HAP-1 (cell line): ENCODE measurements around the gene DYRK1A.
A peak's percentile ranks its signal among the peaks of the same experiment; 100 is the strongest.

ENCODE experiments used
- DNase-seq, 2 experiments: peaks; one replicate each; pipeline ENCODE4 v3.0.0-alpha.2; 2016 to 2020; ENCODE audit warnings: low spot score in 2 of 2
- H3K27me3 ChIP-seq: fragments of 250-450 bp; sonication (Bioruptor Pico); 2 replicates; pipeline ENCODE4 v1.5.1; 2020; ENCODE audit warnings: low read depth, mild to moderate bottlenecking, moderate library complexity
- H3K36me3 ChIP-seq: fragments of 250-450 bp; sonication (Bioruptor Pico); replicated peaks from 2 replicates; pipeline ENCODE4 v1.5.1; 2020; ENCODE audit warnings: mild to moderate bottlenecking
- H3K4me1 ChIP-seq: fragments of 250-450 bp; sonication (Bioruptor Pico); 2 replicates; pipeline ENCODE4 v1.5.1; 2020; ENCODE audit warnings: mild to moderate bottlenecking
- H3K4me3 ChIP-seq: fragments of 250-450 bp; sonication (Bioruptor Pico); 2 replicates; pipeline ENCODE4 v1.5.1; 2020; ENCODE audit warnings: mild to moderate bottlenecking, moderate library complexity
- H3K9me3 ChIP-seq: fragments of 250-450 bp; sonication (Bioruptor Pico); 2 replicates; pipeline ENCODE4 v1.5.1; 2020; ENCODE audit warnings: mild to moderate bottlenecking, moderate library complexity
- in situ Hi-C: fragments of 300-500 bp; cut with MboI; formaldehyde crosslinking; loops from 3 replicates; pipeline ENCODE4 v1.14.3; 2020; ENCODE audit warnings: low sequenced_read_pairs, inconsistent platforms, mixed read lengths

Gene DYRK1A

GRCh38 chr21:37489553-37489952 is 123.0 kb downstream of the DYRK1A start:
- Histone ChIP-seq H3K4me3 (no peak overlapping the region), H3K9me3 (no peaks in the 10 kb centered on the region), H3K27me3 (no peaks in the 10 kb centered on the region), H3K4me1 (no peaks in the 10 kb centered on the region), H3K36me3 (peaks cover 16% of the 10 kb centered on the region)
- DNase-seq = no peak
- in situ Hi-C loops = no loop called here

GRCh38 chr21:37490084-37490483 is 123.5 kb downstream of the DYRK1A start:
- in situ Hi-C loops = no loop called here
- H3K4me1 ChIP-seq = no peaks in the 10 kb centered on the region
- no peak for DNase-seq
- no peaks in the 10 kb centered on the region for H3K9me3 ChIP-seq
- H3K36me3 ChIP-seq = peaks cover 16% of the 10 kb centered on the region
- H3K4me3 ChIP-seq = no peak overlapping the region
- H3K27me3 ChIP-seq = no peaks in the 10 kb centered on the region

- no peaks in the 10 kb centered on the region for H3K9me3 ChIP-seq
- H3K27me3 ChIP-seq = no peaks in the 10 kb centered on the region
- in situ Hi-C loops = no loop called here
- no peak for DNase-seq
- H3K4me3 ChIP-seq = no peak overlapping the region
- H3K36me3 ChIP-seq = peaks cover 17% of the 10 kb centered on the region
- peaks cover 24% of the 10 kb centered on the region for H3K4me1 ChIP-seq
These were observed 130.4 kb downstream of the DYRK1A start for GRCh38 chr21:37496972-37497371.

DNA sequence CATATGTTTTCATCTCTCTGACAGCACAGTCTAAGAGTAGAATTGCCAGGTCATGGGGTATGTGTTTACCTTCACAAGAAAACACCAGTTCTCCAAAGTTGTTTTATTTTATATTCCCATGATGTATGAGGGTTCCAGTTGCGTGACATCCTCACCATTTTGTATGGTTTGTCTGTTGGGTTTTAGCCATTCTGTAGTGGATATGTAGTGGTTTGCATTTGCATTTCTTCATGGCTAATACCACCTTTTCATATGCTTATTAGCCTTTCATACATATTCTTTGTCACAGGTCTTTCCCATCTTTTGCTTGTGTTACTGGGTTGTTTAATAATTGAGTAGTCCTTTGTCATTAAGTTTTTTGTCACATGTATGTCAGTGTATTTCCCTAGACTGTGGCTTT is 132.1 kb downstream of the DYRK1A start:
- Histone ChIP-seq H3K9me3 (no peaks in the 10 kb centered on the region), H3K4me1 (peaks cover 24% of the 10 kb centered on the region), H3K27me3 (no peaks in the 10 kb centered on the region), H3K36me3 (peaks cover 19% of the 10 kb centered on the region), H3K4me3 (no peak overlapping the region)
- DNase-seq = peak; percentile 34 to 99
- in situ Hi-C loops = no loop called here

- in situ Hi-C loops = no loop called here
- peaks cover 36% of the 10 kb centered on the region for H3K36me3 ChIP-seq
- no peaks in the 10 kb centered on the region for H3K27me3 ChIP-seq
- no peaks in the 10 kb centered on the region for H3K9me3 ChIP-seq
- no peak overlapping the region for H3K4me3 ChIP-seq
- peaks cover 18% of the 10 kb centered on the region for H3K4me1 ChIP-seq
- no peak for DNase-seq
These were observed 136.4 kb downstream of the DYRK1A start for GRCh38 chr21:37502947-37503346.

DNA sequence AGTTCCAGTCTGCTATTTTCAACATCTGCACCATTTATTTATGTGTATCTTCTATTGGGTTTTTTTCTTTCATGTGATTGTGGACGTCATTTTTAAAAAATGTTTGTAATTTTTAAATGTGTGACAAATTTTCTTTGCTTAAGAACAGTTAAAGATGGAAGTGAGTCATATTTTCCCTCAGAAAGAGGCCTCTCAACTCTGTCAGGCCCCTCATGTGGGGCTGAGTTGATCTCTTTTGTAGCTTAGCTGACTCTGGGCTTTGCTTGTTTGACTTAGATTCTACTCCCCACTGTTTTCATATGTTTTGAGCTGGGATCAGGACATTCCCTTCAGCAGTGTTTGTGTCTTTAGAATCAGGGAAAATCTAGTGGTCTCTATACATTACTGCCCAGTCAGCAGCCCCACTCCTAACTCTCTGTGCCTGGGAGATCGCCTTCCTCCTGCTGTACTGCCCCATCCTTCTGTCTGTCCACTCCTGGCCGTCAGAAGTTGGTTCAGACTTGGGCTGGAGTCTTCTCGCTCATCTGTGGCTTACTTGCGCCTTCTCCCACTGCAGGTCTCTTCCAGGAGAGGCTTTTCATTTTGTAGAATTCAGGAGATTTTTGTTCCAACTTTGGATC is 137.4 kb downstream of the DYRK1A start:
- DNase-seq = no peak
- in situ Hi-C loops = no loop called here
- Histone ChIP-seq H3K27me3 (no peaks in the 10 kb centered on the region), H3K4me3 (no peak overlapping the region), H3K9me3 (no peaks in the 10 kb centered on the region), H3K36me3 (peaks cover 47% of the 10 kb centered on the region), H3K4me1 (peaks cover 11% of the 10 kb centered on the region)

DNA sequence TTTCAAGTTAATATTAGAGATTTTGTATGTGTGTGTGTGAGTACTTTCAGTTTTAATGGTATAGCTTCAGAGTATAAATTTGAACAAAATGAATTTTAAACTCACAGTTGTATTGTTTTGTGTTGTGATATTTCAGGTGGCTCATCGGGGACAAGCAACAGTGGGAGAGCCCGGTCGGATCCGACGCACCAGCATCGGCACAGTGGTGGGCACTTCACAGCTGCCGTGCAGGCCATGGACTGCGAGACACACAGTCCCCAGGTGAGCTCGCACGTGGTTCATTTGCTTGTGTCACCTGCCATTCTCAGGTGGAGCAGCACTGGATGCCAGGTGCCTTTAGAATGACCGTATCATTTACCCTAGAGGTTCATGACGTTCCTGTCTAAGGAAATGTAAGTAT is 139.4 kb downstream of the DYRK1A start:
- Histone ChIP-seq H3K4me1 (no peaks in the 10 kb centered on the region), H3K9me3 (no peaks in the 10 kb centered on the region), H3K4me3 (no peak overlapping the region), H3K36me3 (peaks cover 61% of the 10 kb centered on the region), H3K27me3 (no peaks in the 10 kb centered on the region)
- in situ Hi-C loops = no loop called here
- DNase-seq = no peak

- Histone ChIP-seq H3K9me3 (no peaks in the 10 kb centered on the region), H3K27me3 (no peaks in the 10 kb centered on the region), H3K36me3 (peaks cover 77% of the 10 kb centered on the region), H3K4me3 (no peak overlapping the region), H3K4me1 (no peaks in the 10 kb centered on the region)
- DNase-seq = no peak
- in situ Hi-C loops = no loop called here
These were observed 141.1 kb downstream of the DYRK1A start for GRCh38 chr21:37507716-37508115.

DNA sequence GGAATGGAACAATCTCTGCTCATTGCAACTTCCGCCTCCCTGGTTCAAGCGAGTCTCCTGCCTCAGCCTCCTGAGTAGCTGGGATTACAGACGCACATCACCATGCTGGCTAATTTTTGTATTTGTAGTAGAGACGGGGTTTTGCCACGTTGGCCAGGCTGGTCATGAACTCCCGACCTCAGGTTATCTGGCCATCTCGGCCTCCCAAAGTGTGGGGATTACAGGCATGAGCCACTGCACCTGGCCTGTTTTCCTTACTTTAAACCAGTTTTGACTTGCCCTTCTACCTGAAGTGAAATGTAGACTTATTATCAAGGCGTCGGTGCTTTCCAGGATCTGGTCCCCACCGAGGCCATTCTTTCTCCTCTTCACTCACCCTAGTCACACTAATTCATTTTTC is 141.8 kb downstream of the DYRK1A start:
- Histone ChIP-seq H3K36me3 (peaks cover 77% of the 10 kb centered on the region), H3K9me3 (no peaks in the 10 kb centered on the region), H3K4me3 (no peak overlapping the region), H3K4me1 (no peaks in the 10 kb centered on the region), H3K27me3 (no peaks in the 10 kb centered on the region)
- in situ Hi-C loops = no loop called here
- DNase-seq = no peak

DNA sequence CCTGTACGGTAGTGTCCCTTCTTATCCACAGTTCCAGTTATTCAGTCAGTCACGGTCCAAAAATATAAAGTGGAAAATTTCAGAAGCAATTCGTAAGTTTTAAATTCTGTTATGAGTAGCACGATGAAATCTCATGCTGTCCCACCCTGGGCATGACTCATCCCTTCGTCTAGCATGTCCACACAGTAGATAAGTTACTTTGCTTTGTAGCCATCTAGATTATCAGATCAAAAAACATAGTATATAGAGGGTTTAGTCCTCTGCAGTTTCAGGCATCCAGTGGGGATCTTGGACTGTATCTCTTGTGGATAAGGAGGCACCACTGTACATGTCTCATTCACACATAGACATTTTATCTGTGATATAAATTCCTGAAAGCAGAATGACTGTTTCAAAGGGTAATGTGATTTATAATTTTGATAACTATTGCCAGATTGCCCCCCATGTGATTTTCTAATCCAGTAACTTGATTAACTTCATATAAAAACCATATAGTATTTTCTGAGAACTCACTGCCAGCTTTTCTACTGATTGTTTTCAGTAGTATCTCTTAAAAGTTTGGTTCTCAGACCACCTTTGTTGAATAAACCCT is 143.3 kb downstream of the DYRK1A start:
- Histone ChIP-seq H3K4me3 (no peak overlapping the region), H3K27me3 (no peaks in the 10 kb centered on the region), H3K36me3 (peaks cover 85% of the 10 kb centered on the region), H3K9me3 (no peaks in the 10 kb centered on the region), H3K4me1 (peaks cover 10% of the 10 kb centered on the region)
- in situ Hi-C loops = no loop called here
- DNase-seq = no peak

DNA sequence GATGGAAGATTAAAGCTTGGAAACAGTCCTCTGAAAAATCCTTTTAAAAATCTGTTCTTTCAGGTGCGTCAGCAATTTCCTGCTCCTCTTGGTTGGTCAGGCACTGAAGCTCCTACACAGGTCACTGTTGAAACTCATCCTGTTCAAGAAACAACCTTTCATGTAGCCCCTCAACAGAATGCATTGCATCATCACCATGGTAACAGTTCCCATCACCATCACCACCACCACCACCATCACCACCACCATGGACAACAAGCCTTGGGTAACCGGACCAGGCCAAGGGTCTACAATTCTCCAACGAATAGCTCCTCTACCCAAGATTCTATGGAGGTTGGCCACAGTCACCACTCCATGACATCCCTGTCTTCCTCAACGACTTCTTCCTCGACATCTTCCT is 145.3 kb downstream of the DYRK1A start:
- H3K4me1 ChIP-seq = peaks cover 10% of the 10 kb centered on the region
- in situ Hi-C loops = no loop called here
- no peaks in the 10 kb centered on the region for H3K9me3 ChIP-seq
- peaks cover 73% of the 10 kb centered on the region for H3K36me3 ChIP-seq
- H3K27me3 ChIP-seq = no peaks in the 10 kb centered on the region
- DNase-seq = no peak
- no peak overlapping the region for H3K4me3 ChIP-seq

DNA sequence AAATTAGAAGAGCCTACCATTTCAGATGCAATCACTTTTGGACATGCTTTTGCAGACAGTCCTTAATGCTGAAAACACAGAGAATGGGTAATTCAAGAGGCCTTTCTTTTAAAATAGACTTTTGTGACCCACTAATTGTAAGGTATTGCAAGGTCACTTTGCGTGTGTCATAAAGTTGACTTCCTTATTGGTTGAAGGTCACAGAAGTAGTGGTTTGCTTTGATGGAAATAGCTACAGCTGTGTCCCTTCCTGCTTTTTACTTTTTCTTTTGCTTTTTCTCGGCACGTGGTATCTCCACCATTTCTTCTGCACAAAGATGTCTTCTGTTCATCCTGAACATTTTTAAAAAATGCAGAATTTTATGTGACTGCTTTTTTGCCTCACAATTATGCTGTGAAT is 146.8 kb downstream of the DYRK1A start:
- no peak overlapping the region for H3K4me3 ChIP-seq
- in situ Hi-C loops = no loop called here
- peaks cover 58% of the 10 kb centered on the region for H3K36me3 ChIP-seq
- no peaks in the 10 kb centered on the region for H3K9me3 ChIP-seq
- peaks cover 10% of the 10 kb centered on the region for H3K4me1 ChIP-seq
- no peaks in the 10 kb centered on the region for H3K27me3 ChIP-seq
- DNase-seq = no peak

- Histone ChIP-seq H3K4me1 (peaks cover 10% of the 10 kb centered on the region), H3K36me3 (peaks cover 50% of the 10 kb centered on the region), H3K4me3 (no peak overlapping the region), H3K27me3 (no peaks in the 10 kb centered on the region), H3K9me3 (no peaks in the 10 kb centered on the region)
- in situ Hi-C loops = no loop called here
- DNase-seq = peak in 1 of 2 experiments; percentile 30
These were observed 147.6 kb downstream of the DYRK1A start for GRCh38 chr21:37514038-37514667.

DNA sequence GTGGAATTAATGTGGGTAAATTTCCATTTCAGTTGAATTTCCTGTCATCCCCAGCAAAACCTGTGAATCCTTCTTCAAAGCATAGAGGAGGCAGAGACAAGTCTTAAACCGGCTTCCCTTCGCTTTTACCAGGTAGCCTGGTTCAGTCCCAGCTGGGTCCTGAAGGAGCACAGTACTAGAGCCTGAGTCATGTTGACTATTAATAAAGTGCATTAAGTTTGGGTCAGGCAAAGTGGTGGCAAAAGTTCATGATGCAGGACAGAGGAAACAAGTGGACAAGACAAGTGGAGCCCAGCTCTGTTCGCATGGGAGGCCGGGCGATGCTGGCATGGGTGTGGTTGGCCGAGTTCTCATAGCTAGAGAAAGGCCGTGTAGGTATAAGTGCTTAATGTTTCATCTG is 150.4 kb downstream of the DYRK1A start:
- Histone ChIP-seq H3K27me3 (no peaks in the 10 kb centered on the region), H3K4me1 (peaks cover 20% of the 10 kb centered on the region), H3K36me3 (peaks cover 27% of the 10 kb centered on the region), H3K9me3 (no peaks in the 10 kb centered on the region), H3K4me3 (no peak overlapping the region)
- no peak for DNase-seq
- in situ Hi-C loops = no loop called here
